SKM-1 (cell line): Measurements from ENCODE around the gene NOXO1.

Experiments
- DNase-seq: peaks from one replicate; lab custom pipeline; 2025; ENCODE audit not compliant: unreplicated experiment; lab: John Stamatoyannopoulos, UW

Gene NOXO1

GRCh38 chr16:1980030-1980769 lies 1.1 kb downstream of the NOXO1 start:
- no peak for DNase-seq

DNA sequence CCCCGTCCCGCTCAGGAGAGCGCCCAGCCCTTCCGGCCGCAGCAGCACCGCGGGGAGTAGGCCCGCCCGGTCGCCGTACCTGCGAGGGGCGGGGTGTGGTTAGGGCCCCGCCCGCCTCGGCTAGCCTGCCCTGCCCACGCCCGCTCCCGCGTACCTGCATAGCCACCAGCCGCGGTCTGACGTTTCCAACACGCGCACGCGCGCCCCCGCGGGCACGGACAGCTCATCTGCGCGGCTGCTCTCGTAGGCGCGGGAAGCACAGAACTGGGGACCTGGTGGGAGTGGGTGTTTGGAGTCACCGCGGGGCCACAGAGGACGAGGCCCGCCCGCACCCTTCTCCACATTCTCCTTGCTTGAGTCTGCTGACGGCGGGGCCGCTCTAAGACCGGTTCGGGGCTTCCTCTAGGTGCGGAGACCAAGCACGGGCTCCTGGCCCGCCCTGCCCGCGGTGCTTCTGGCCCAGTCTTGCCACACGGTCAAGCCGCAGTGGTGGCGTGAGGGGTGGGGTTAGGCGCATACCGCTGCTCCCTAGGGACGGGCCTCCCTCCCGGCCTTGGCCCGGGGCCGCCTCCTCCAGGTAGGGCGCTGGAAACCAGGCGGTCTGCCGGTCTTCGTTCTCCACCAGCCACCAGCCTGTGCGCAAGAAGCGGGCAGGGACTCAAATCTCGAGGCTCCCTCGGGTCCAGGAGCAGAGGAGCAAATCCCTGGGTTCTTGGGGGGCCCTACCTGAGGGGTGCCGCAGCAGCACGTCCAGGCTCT lies 1.8 kb downstream of the NOXO1 start:
- no peak for DNase-seq

GRCh38 chr16:1978476-1979120 lies 2.7 kb downstream of the NOXO1 start:
- no peak for DNase-seq

- no peak for DNase-seq
These were observed 3.4 kb downstream of the NOXO1 start for GRCh38 chr16:1977875-1978268.

GRCh38 chr16:1976951-1977874 lies 4.1 kb downstream of the NOXO1 start:
- no peak for DNase-seq

DNA sequence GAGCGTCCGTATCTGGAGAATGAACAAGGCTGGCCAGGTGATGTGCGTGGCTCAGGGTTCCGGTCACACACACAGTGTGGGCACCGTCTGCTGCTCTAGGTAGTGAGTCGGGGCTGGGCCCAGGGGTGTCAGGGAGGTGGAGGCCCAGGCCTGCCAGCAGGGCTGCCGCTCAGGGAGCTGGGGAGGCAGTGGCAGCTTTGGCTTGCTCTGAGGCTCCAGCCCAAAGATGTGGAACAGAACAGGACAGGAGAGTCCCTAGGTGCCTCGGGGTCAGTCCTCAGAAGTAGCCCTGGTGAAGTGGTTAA lies 5.1 kb downstream of the NOXO1 start:
- DNase-seq, result no peak

DNA sequence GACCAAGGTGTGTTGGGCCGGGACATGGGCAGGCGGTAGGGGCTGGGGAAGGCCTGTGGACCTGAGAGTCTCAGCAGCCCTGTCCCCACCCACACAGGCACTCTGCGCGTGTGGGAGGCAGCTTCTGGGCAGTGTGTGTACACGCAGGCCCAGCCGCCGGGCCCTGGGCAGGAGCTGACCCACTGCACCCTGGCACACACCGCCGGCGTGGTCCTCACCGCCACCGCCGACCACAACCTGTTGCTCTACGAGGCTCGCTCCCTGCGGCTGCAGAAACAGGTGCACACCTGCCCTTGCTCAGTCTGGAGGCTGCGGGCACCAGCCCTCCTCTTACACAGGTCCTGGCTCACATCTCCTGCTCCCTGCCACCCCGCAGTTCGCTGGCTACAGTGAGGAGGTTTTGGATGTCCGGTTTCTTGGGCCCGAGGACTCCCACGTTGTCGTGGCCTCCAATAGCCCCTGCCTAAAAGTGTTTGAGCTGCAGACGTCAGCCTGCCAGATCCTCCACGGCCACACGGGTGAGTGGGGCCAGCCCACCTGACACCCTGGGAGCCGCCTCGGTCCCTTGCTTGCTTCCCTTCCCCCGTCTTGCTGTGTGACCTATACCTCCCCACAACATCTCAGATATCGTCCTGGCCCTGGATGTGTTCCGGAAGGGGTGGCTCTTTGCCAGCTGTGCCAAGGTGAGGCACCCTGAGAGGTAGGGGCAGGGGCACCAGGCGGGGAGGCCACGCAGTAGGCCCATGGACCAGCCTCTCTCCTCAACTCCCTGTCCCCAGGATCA lies 5.6 kb downstream of the NOXO1 start:
- no peak for DNase-seq

GRCh38 chr16:1974157-1975070 lies 6.9 kb downstream of the NOXO1 start:
- no peak for DNase-seq

- no peak for DNase-seq
These were observed 7.7 kb downstream of the NOXO1 start for GRCh38 chr16:1973461-1974156.

DNA sequence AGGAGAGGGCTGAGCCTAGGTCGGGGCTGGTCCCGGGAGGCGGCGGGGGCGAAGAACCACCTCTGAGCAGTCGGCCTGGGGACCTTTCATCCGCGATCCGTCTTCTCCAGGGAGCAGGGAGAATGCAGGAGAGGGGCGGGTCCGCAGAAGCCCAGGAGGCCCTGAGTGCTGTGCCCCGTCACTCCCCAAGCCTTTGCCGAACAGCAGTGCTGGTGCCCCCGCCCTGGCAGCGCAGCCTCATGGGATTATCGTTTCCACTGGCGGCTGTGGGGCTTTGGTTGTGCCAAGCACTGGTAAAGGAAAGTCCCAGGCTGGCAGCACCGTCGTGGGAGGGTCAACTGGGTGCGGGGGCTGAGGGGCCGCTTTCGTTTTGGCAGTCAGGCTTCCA lies 8.8 kb downstream of the NOXO1 start:
- DNase-seq, result no peak

- peak; percentile 88 for DNase-seq
These were observed 9.3 kb downstream of the NOXO1 start, which contains the start of gene TBL3 for GRCh38 chr16:1971796-1972489. TSS of gene TBL3 (plus strand) at chr16:1972053. CDS start at chr16:1972165, 112 bp downstream.

- DNase-seq, result no peak
These were observed 12.9 kb downstream of the NOXO1 start for GRCh38 chr16:1968146-1968953.

DNA sequence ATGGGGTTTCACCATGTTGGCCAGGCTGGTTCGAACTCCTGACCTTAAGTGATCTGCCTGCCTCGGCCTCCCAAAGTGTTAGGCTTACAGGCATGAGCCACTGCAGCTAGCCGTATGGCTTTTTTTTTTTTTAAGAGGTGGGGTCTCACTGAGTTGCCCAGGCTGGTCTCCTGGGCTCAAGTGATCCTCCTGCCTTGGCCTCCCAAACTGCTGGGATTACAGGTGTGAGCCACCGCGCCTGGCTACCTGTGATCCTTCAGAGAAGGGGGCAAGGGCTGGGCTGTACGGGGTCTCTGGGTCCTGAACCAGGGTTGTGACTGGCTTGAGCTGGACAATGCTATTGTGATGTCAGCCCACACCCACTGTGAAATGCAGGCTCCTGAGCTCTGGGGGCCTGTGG lies 14.8 kb downstream of the NOXO1 start, which contains the start of gene RNF151:
RNF151 (plus strand) TSS at position 397 of the 400 bp plus-strand sequence. CDS start 26 bp downstream, outside the sequence.
- no peak for DNase-seq

GRCh38 chr16:1965396-1966001 lies 15.8 kb downstream of the NOXO1 start:
- no peak for DNase-seq

DNA sequence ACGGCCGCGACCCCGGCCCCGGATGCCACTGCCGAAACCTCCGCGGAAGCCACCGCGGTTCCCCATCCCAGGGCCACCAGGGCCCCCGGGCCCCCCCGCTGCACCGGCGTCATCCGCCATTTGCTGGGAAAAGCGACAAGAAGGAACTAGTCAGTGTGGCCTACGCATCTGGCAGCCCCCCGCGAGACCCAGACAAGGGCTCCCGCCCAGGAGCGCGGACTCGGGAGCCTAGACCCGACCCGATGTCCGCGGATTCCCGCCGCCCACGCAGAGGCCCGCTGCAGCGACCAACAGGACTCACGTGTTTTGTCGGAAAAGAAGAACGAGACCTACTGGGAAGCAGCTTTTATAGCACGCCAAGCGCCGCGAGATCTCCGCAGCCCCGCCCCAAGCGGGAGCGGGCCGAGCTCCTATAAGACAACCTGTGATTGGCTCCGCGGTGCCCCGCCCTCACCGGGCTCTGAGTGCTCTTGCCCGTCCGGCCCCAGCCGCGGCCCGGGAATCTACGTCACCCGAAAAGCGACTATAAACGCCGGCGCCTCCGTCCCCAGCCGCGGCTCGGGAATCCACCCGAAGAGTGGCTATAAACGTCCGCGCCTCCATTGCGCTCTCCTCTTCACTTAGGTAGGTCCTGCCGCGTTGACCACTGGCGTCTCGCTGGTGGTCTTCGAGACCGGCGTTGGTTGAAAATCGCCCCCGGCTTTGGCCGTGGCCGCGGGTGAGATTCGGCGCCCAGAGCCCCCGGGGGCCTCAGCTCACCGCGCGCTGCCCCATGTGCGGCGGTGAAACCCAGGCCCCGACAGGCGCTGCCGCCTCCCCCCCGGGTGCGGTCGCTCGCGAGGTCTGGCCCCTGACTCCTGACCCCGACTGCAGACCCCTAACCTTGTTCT lies 16.5 kb downstream of the NOXO1 start, which contains the start of gene RPS2:
RPS2 (minus strand) TSS at position 321 of the 890 bp plus-strand sequence; CDS start at position 120, 201 bp downstream.
- DNase-seq, result peak; percentile 93
